HCT116 (cell line): ENCODE results near the gene KIF1A. TPM values are rescaled to one million over a fixed set of nuclear protein-coding genes. Genes with fewer than 3 reads are reported as not detected.

ENCODE experiments used
- ATAC-seq: fragments of 200-7000 bp; cut with Tn5 transposase; 2 replicates; pipeline ENCODE4 v1.9.1; 2020; ENCODE audit warnings: mild to moderate bottlenecking, moderate library complexity
- BruUV-seq: library from RNA; stranded (reverse); fragments of 400-500 nt; replicated peaks from 2 replicates; lab custom pipeline; 2021; lab: Mats Ljungman, UMichigan
- CTCF ChIA-PET: fragments of 300-600 bp; sonication (Branson Sonifier 250); formaldehyde crosslinking; loops from one replicate; lab custom pipeline; 2021; ENCODE audit warnings: antibody characterized with exemption; lab: Charles Lee
- POLR2A ChIA-PET: fragments of 300-600, 350-600 bp; sonication (Branson Sonifier 250); formaldehyde crosslinking; loops from one replicate; lab custom pipeline; 2021; ENCODE audit warnings: antibody characterized with exemption; lab: Charles Lee
- RAD21 ChIA-PET, 2 experiments: fragments of 300-600 bp; sonication (Branson Sonifier 250); formaldehyde crosslinking; loops; one replicate each; lab custom pipeline; 2023; ENCODE audit warnings: low total read pairs in 2 of 2; ENCODE audit not compliant: uncharacterized antibody in 2 of 2, unreplicated experiment in 2 of 2, low non-redundant PET in 1 of 2; lab: Charles Lee
- DNase-seq: peaks from one replicate; pipeline ENCODE4 v3.0.0-alpha.2; 2010; ENCODE audit warnings: low read depth, low spot score
- H2AFZ ChIP-seq: fragments of 200-600 bp; shearing (Covaris generic), sonication (generic); 2 replicates; pipeline ENCODE4 v1.6.1; 2017; ENCODE audit warnings: low read depth, mixed run types, mixed read lengths, antibody characterized with exemption, low read length; ENCODE audit not compliant: poor library complexity, severe bottlenecking
- H3K27ac ChIP-seq: 2 replicates; pipeline ENCODE4 v1.5.1; 2012; ENCODE audit warnings: low read depth, low read length
- H3K27me3 ChIP-seq: fragments of 200-600 bp; sonication (generic); 2 replicates; pipeline ENCODE4 v1.6.1; 2016; ENCODE audit warnings: mixed run types, low read length, mixed read lengths; ENCODE audit not compliant: insufficient read depth
- H3K36me3 ChIP-seq, 2 experiments: fragments of 200-500 bp in 1 of 2; fragments of 200-600 bp in 1 of 2; sonication (Bioruptor generic) in 1 of 2; sonication (generic) in 1 of 2; 2 replicates each; pipeline versions ENCODE4 v1.5.1 to v1.6.1; 2014 to 2016; ENCODE audit warnings: low read length in 2 of 2, inconsistent platforms in 1 of 2, mixed read lengths in 1 of 2, mixed run types in 1 of 2; ENCODE audit not compliant: insufficient read depth in 2 of 2, control insufficient read depth in 1 of 2
- H3K4me1 ChIP-seq, 2 experiments: fragments of 200-600 bp in 1 of 2; sonication (generic) in 1 of 2; 2 replicates each; pipeline versions ENCODE4 v1.5.1 to v1.6.1; 2012 to 2017; ENCODE audit warnings: low read length in 2 of 2, inconsistent platforms in 1 of 2, mild to moderate bottlenecking in 1 of 2, mixed read lengths in 1 of 2, mixed run types in 1 of 2, moderate library complexity in 1 of 2; ENCODE audit not compliant: insufficient read depth in 2 of 2, control insufficient read depth in 1 of 2
- H3K4me2 ChIP-seq: fragments of 200-600 bp; sonication (generic); 2 replicates; pipeline ENCODE4 v1.6.1; 2017; ENCODE audit warnings: mixed run types, low read length, mixed read lengths
- H3K4me3 ChIP-seq, 2 experiments: fragments of 200-600 bp in 1 of 2; sonication (generic) in 1 of 2; replicated peaks in 1 of 2; 2 replicates each; pipeline ENCODE4 v1.5.1; 2011 to 2016; ENCODE audit warnings: low read length in 2 of 2, control low read depth in 1 of 2, low read depth in 1 of 2, mild to moderate bottlenecking in 1 of 2, mixed read lengths in 1 of 2, mixed run types in 1 of 2
- H3K79me2 ChIP-seq: fragments of 200-600 bp; sonication (generic); 2 replicates; pipeline ENCODE4 v1.6.1; 2017; ENCODE audit warnings: mild to moderate bottlenecking, mixed run types, low read length, moderate library complexity, mixed read lengths; ENCODE audit not compliant: insufficient read depth
- H3K9ac ChIP-seq: fragments of 200-600 bp; sonication (generic); 2 replicates; pipeline ENCODE4 v1.6.1; 2016; ENCODE audit warnings: low read length, mixed read lengths
- H3K9me2 ChIP-seq: fragments of 200-600 bp; sonication (generic), shearing (Covaris generic); 2 replicates; pipeline ENCODE4 v1.6.1; 2017; ENCODE audit warnings: mixed run types, mild to moderate bottlenecking, moderate library complexity; ENCODE audit not compliant: insufficient read depth
- H3K9me3 ChIP-seq, 2 experiments: fragments of 200-500 bp in 1 of 2; fragments of 200-600 bp in 1 of 2; sonication (Bioruptor generic) in 1 of 2; sonication (generic) in 1 of 2; 2 replicates each; pipeline ENCODE4 v1.6.1; 2014 to 2017; ENCODE audit warnings: low read length in 2 of 2, mixed read lengths in 2 of 2, inconsistent platforms in 1 of 2, low read depth in 1 of 2, mild to moderate bottlenecking in 1 of 2, mixed run types in 1 of 2, moderate library complexity in 1 of 2; ENCODE audit not compliant: control insufficient read depth in 1 of 2, insufficient read depth in 1 of 2
- H4K20me1 ChIP-seq: fragments of 200-600 bp; sonication (generic), shearing (Covaris generic); 2 replicates; pipeline ENCODE4 v1.6.1; 2017; ENCODE audit warnings: mixed run types, mild to moderate bottlenecking, moderate library complexity; ENCODE audit not compliant: insufficient read depth
- ATF3 ChIP-seq: IDR thresholded peaks from 2 replicates; pipeline ENCODE4 v1.6.1; 2012
- CEBPB ChIP-seq: IDR thresholded peaks from 2 replicates; pipeline ENCODE4 v1.6.1; 2012; ENCODE audit warnings: low read depth
- EGR1 ChIP-seq: IDR thresholded peaks from 2 replicates; pipeline ENCODE4 v1.6.1; 2012; ENCODE audit warnings: low read depth
- EZH2 ChIP-seq: fragments of 200-600 bp; sonication (generic); IDR thresholded peaks from 2 replicates; pipeline ENCODE4 v1.6.1; 2017; ENCODE audit warnings: antibody characterized with exemption, mixed run types
- EZH2phosphoT487 ChIP-seq: fragments of 200-600 bp; IDR thresholded peaks from 2 replicates; pipeline ENCODE4 v1.6.1; 2018; ENCODE audit warnings: antibody characterized with exemption, borderline replicate concordance
- FOSL1 ChIP-seq: IDR thresholded peaks from 2 replicates; pipeline ENCODE4 v1.6.1; 2012; ENCODE audit warnings: low read depth
- MAX ChIP-seq: IDR thresholded peaks from 2 replicates; pipeline ENCODE4 v1.6.1; 2012
- POLR2A ChIP-seq: IDR thresholded peaks from 2 replicates; pipeline ENCODE4 v1.7.0; 2011; ENCODE audit warnings: borderline replicate concordance; ENCODE audit not compliant: insufficient read depth, insufficient read length; ENCODE audit errors: extremely low read depth
- POLR2AphosphoS5 ChIP-seq: IDR thresholded peaks from 2 replicates; pipeline ENCODE4 v1.6.1; 2011; ENCODE audit warnings: mild to moderate bottlenecking, low read depth, low read length, moderate library complexity
- RAD21 ChIP-seq: IDR thresholded peaks from 2 replicates; pipeline ENCODE4 v1.6.1; 2012; ENCODE audit warnings: low read depth, mild to moderate bottlenecking
- REST ChIP-seq: IDR thresholded peaks from 2 replicates; pipeline ENCODE4 v1.6.1; 2012; ENCODE audit warnings: low read depth
- SIN3A ChIP-seq: IDR thresholded peaks from 2 replicates; pipeline ENCODE4 v1.6.1; 2012; ENCODE audit warnings: low read depth
- SP1 ChIP-seq: IDR thresholded peaks from 2 replicates; pipeline ENCODE4 v1.6.1; 2012; ENCODE audit warnings: low read depth
- SRF ChIP-seq: IDR thresholded peaks from 2 replicates; pipeline ENCODE4 v1.6.1; 2012; ENCODE audit warnings: low read depth
- TCF7L2 ChIP-seq: IDR thresholded peaks from 2 replicates; pipeline ENCODE4 v1.7.0; 2011; ENCODE audit warnings: borderline replicate concordance, inconsistent platforms; ENCODE audit not compliant: insufficient read depth, insufficient read length; ENCODE audit errors: extremely low read depth
- YY1 ChIP-seq: IDR thresholded peaks from 2 replicates; pipeline ENCODE4 v1.6.1; 2011; ENCODE audit warnings: low read length, low read depth, moderate library complexity, mild to moderate bottlenecking; ENCODE audit not compliant: insufficient replicate concordance; ENCODE audit errors: extremely low read depth
- ZFX ChIP-seq: fragments of 450-650 bp; IDR thresholded peaks from 2 replicates; pipeline ENCODE4 v1.6.1; 2017
- ZNF274 ChIP-seq: fragments of 200-500 bp; sonication (Bioruptor generic); IDR thresholded peaks from 2 replicates; pipeline ENCODE4 v1.6.1; 2014; ENCODE audit warnings: mild to moderate bottlenecking, low read depth, low read length, inconsistent platforms
- intact Hi-C: fragments of 100-400 bp; cut with micrococcal nuclease; formaldehyde crosslinking; loops from 2 replicates; pipeline ENCODE4 v1.10.0; 2022
- total RNA-seq: library from RNA; stranded (reverse); gene quantifications from one replicate; pipeline ENCODE4 v1.2.1, GENCODE V29; 2021; ENCODE audit not compliant: unreplicated experiment
- TF ChIP-seq, protein P1 (sequence below), 3 experiments: fragments of 200-600 bp in 1 of 3; sonication (generic) in 1 of 3; IDR thresholded peaks in 2 of 3; conservative IDR thresholded peaks in 1 of 3; 2 replicates each; pipeline ENCODE4 v1.5.1; 2012 to 2017; ENCODE audit warnings: low read depth in 2 of 3, low read length in 2 of 3, antibody characterized with exemption in 1 of 3, borderline replicate concordance in 1 of 3, control low read depth in 1 of 3, mild to moderate bottlenecking in 1 of 3, mixed read lengths in 1 of 3, mixed run types in 1 of 3, moderate library complexity in 1 of 3; ENCODE audit not compliant: insufficient read depth in 1 of 3
- TF ChIP-seq, protein P2 (sequence below): IDR thresholded peaks from 2 replicates; pipeline ENCODE4 v1.6.1; 2011; ENCODE audit warnings: mild to moderate bottlenecking, low read length, moderate library complexity; ENCODE audit not compliant: insufficient replicate concordance; ENCODE audit errors: extremely low read depth

The KIF1A gene
- total RNA-seq, 1 experiment from 2014 or later, result 0.27 TPM

DNA sequence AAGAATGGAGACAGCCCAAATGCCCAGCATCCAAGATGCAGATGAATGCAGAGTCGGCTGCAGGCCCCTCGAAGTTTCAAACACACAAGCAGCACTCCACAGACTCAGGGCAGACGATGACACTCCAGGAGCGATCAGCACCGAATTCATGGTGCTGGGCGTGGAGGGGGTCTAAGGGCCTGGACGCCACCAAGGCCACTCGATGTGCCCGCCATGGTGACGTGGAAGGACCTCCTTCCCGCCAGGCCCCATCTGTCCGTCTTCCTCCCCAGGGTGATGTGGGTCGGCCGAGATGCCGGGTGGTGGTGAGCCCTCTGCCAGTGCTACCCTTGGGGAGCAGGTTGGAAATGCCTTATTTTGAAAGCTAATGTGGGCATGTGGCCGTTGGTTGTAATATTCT, 9.4 kb downstream of the KIF1A start:
- Histone ChIP-seq H3K27me3 (no peaks in the 10 kb centered on the region), H3K27ac (no peak overlapping the region), H4K20me1 (no peaks in the 10 kb centered on the region), H3K36me3 (no peaks in the 10 kb centered on the region), H3K79me2 (no peaks in the 10 kb centered on the region), H3K4me1 (no peaks in the 10 kb centered on the region), H3K4me2 (no peak overlapping the region), H3K9me3 (peaks cover 4 to 7% of the 10 kb centered on the region in 2 experiments; a peak in 2 of 4 replicates), H3K9ac (no peak overlapping the region), H2AFZ (no peak overlapping the region), H3K9me2 (no peaks in the 10 kb centered on the region), H3K4me3 (no peak overlapping the region)
- intact Hi-C loops, result loop anchor here (1.0 kb wide), 1 partner anchor 30 kb away; no protein-coding TSS in a partner anchor
- RAD21 ChIA-PET, result interaction anchor here (0.8 to 1.0 kb wide), 2 partner anchors 30 kb away, joined by 5 to 7 read pairs; no protein-coding TSS in a partner anchor
- ATAC-seq (no peak), DNase-seq (no peak)
- CTCF ChIA-PET, result interaction anchor here (0.7 to 1.5 kb wide), 3 partner anchors 13 to 30 kb away, joined by 3 to 15 read pairs (median 3); no protein-coding TSS in a partner anchor
- no peak for TF ChIP-seq POLR2A
- no peak for TF ChIP-seq ATF3
- no peak for TF ChIP-seq EZH2phosphoT487
- no peak for TF ChIP-seq CEBPB
- TF ChIP-seq SIN3A, result no peak
- TF ChIP-seq, protein P1, sequence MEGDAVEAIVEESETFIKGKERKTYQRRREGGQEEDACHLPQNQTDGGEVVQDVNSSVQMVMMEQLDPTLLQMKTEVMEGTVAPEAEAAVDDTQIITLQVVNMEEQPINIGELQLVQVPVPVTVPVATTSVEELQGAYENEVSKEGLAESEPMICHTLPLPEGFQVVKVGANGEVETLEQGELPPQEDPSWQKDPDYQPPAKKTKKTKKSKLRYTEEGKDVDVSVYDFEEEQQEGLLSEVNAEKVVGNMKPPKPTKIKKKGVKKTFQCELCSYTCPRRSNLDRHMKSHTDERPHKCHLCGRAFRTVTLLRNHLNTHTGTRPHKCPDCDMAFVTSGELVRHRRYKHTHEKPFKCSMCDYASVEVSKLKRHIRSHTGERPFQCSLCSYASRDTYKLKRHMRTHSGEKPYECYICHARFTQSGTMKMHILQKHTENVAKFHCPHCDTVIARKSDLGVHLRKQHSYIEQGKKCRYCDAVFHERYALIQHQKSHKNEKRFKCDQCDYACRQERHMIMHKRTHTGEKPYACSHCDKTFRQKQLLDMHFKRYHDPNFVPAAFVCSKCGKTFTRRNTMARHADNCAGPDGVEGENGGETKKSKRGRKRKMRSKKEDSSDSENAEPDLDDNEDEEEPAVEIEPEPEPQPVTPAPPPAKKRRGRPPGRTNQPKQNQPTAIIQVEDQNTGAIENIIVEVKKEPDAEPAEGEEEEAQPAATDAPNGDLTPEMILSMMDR (IDR thresholded peaks at IDR 0.05 in 2 of 3, conservative IDR thresholded peaks at IDR 0.05 in 1 of 3; ENCODE audit: borderline replicate concordance in 1 of 3, insufficient read depth in 1 of 3, low read depth in 2 of 3, low read length in 2 of 3), result no peak
- no peak for TF ChIP-seq SP1
- TF ChIP-seq ZFX, result no peak
- TF ChIP-seq FOSL1, result no peak
- no peak for TF ChIP-seq TCF7L2
- TF ChIP-seq EZH2, result no peak
- TF ChIP-seq, protein P2, sequence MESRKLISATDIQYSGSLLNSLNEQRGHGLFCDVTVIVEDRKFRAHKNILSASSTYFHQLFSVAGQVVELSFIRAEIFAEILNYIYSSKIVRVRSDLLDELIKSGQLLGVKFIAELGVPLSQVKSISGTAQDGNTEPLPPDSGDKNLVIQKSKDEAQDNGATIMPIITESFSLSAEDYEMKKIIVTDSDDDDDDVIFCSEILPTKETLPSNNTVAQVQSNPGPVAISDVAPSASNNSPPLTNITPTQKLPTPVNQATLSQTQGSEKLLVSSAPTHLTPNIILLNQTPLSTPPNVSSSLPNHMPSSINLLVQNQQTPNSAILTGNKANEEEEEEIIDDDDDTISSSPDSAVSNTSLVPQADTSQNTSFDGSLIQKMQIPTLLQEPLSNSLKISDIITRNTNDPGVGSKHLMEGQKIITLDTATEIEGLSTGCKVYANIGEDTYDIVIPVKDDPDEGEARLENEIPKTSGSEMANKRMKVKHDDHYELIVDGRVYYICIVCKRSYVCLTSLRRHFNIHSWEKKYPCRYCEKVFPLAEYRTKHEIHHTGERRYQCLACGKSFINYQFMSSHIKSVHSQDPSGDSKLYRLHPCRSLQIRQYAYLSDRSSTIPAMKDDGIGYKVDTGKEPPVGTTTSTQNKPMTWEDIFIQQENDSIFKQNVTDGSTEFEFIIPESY, result no peak
- no peak for TF ChIP-seq ZNF274
- no peak for TF ChIP-seq EGR1
- TF ChIP-seq REST, result no peak
- TF ChIP-seq RAD21, result no peak
- TF ChIP-seq SRF, result no peak
- TF ChIP-seq MAX, result no peak
- TF ChIP-seq POLR2AphosphoS5, result no peak
- TF ChIP-seq YY1, result no peak
- POLR2A ChIA-PET, result no interaction called here
- no TSS peak for BruUV-seq
